ENCODE measurements around the gene STK39. TPM values are rescaled to one million over a fixed set of nuclear protein-coding genes. Genes with fewer than 3 reads are reported as not detected.
"Not testable (repeated sequence)": the region's sequence is repeated elsewhere in the genome, so short reads cannot be mapped to it uniquely, and the experiment has no call there.

The STK39 gene
- total RNA-seq, 1 donor from 2014 or later = 20.9 TPM

DNA sequence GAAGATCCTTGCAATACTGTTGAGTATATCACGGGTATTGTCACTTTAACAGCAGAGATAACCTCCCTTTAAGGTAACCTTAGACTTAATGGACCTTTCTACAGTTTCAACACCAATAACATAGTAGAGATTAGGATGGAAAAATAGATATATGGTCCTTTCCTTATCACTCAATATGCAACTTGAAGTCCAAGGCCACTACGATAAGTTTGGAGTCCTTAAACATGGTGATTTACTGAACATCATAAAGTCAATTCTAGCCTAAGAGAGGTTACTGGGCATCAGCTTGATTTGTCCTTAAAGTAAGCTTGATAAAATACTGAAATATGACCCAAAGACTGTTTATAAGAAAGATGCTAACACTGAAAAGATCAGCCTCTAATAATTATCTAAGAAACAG lies 203.2 kb downstream of the STK39 start:
- intact Hi-C loops (cut with micrococcal nuclease) = no loop called here
- no peak for ATAC-seq
- DNase-seq = no peak

DNA sequence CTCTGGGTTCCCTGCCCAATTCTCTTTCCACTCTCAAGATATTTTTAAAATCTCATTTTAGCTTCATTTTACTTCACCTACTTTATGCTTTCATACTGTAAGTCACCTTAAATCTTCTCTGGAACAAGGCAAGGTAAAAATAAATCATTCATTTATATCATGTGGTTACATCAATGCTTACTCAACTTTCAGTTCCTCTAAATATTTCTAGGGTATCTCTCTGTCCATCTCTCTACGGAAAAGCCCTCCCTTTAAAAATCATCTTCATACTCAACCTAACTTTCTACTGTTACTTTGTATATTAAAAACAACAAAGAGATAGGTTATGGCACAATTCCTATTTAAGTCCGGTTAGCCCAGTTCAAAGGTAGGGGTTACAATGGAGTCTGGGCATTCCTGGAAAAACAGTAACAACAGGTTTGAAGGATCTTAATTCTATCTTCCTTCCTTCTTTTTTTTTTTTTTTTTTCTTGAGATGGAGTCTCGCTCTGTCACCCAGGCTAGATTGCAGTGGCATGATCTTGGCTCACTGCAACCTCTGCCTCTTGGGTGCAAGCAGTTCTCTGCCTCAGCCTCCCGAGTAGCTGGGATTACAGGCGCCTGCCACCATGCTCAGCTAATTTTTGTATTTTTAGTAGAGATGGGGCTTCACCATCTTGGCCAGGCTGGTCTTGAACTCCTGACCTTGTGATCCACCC lies 205.1 kb downstream of the STK39 start:
- DNase-seq; ATAC-seq; intact Hi-C loops (cut with micrococcal nuclease): not testable (repeated sequence)

DNA sequence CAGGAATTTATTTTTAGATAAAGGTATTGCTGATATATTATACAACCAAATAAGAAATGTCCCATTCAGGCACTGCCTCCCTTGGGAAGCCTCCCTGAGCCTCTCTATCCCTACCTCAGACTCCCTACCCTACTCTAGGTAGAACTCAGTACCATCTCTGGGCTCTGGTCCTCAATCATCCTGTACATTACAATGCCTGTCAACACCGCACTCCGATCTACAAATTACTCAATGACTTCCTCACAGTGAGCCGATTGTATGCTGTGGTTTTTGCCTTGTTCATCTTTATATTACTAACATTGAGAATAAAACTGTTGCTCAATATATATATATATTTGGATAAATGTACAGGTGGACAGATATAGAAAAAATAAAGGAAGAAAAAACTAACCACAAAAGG lies 207.5 kb downstream of the STK39 start:
- intact Hi-C loops (cut with micrococcal nuclease) = no loop called here
- ATAC-seq (no peak), DNase-seq (no peak)

DNA sequence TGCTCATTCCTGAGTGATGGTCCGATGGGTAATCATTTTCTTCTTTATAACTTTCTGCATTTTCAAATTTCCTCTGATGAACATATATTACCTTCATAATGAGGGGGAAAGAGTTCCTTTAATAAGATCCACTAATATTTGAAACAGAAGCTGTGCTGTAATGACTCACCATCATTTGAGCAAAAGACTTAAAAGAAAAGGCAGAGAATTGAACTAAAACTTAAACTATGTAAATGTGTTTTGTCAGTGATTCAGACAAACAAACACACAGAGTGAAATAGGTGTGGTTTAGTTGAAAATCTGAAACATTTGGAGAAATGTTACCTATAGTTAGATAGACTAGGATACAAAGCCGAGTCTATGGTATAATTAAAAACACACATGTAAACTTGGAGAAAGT lies 209.6 kb downstream of the STK39 start:
- DNase-seq = no peak
- intact Hi-C loops (cut with micrococcal nuclease) = no loop called here

DNA sequence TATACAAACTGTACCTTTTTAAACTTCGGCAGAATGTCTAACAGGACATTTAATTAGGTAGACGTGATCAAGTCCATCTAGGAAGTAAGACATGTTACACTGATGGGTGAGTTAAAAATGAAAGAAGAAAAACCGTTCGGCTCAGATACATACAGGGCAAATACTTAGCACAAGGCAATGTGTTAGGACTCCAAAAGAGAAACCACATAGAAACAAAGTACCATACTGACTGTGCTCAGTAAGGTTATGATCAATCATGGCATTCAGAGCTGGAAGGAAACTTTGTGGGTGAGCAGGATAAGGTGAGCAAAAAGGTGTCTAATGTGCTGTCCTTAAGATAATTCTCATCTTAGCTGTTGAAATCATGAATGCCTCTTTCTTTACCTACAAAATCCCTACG lies 211.9 kb downstream of the STK39 start:
- ATAC-seq (no peak), DNase-seq (no peak)
- intact Hi-C loops (cut with micrococcal nuclease) = no loop called here

More for the DNA sequence above, 209.6 kb downstream of the STK39 start:
- no peak for ATAC-seq

DNA sequence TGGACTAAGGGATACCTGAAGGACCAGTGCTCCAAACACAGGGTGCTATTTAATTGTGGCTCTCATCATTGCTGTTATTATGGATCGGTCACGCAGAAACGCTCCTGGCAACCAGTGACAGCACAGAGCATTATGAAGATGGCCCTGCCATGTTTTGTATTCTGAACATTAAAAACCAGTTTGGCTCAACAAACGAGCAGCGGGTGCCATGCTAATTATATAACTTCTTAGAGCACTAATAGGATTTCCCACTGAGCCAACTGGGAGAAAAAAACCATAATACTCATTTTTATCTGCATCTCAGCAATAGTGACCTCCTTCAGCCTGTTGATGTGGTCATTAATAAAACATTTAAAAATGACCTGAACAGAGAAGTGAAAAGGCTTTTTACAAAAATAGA lies 212.8 kb downstream of the STK39 start:
- ATAC-seq = no peak
- intact Hi-C loops (cut with micrococcal nuclease) = no loop called here
- DNase-seq = no peak

DNA sequence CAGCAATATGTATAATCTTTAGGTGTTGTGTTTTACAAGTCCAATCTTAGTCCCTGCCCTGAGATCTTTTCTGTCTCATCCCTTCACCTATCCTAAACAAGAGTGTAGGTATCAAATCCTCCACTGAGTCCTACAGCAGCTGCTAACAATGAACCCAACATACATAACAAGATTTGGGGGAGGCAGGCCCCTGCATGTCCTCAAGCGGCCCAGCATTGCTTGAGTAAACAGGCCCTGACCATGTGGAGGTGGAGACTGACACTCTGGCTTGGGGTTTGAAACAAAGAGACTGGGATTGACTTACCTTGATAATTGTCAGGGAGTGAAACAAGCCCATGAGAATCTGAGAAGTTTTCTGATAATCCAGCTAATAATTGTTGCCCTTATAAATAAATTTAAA lies 213.4 kb downstream of the STK39 start:
- intact Hi-C loops (cut with micrococcal nuclease) = no loop called here
- DNase-seq (no peak), ATAC-seq (no peak)

DNA sequence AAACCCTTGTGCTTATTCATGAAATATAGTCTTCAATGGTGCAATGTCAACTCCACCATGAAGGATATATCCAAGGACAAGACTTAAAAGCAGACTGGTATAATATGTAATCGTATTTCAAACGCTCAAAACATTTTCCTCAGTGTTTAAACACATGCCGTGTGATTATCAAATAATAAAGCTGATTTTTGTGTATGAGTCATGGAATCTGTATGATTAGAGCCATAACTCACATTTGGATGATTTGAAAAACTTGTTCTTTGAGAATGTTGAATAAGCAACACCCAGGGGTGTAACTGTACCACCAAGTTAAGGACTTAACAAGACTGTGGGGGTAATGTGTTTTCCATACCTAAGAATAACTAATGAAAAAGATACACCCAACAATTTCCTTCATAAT lies 215.3 kb downstream of the STK39 start:
- DNase-seq (no peak), ATAC-seq (no peak)
- intact Hi-C loops (cut with micrococcal nuclease) = no loop called here

DNA sequence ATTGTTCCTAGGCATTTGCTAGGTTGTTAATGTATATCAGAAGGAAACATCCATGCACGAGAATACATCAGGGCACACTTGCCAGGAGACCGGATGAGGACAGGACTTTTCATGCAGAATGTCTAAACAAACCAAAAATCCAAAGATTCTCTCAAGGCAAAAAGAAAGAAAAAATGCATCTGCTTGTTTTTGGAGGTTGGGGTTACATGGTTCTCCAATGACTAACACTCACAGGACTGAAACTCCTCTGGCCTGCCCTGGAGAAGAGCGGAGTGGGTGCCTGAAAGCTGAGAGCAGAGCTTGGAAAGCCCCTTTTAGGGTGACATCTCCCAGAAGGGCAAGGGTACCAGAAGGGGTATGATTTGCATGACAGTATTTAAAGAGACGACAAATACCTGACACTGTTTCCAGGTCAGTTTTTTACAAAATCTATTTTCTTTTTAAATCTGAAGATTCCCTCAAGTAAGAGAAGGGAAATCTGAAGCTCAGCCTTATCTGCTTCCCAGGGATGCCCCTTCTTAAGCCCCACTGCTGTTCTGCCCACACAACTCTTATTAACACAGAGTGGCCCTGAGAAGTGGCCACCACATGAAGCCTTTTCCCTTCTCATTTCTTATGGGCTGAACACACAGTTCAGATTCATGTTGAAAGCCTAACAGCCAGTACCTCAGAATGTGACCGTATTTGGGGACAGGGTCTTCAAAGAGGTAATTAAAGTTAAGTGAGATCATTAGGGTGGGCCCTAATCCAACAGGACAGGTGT lies 216.4 kb downstream of the STK39 start:
- DNase-seq (no peak), ATAC-seq (no peak)
- intact Hi-C loops (cut with micrococcal nuclease) = no loop called here

DNA sequence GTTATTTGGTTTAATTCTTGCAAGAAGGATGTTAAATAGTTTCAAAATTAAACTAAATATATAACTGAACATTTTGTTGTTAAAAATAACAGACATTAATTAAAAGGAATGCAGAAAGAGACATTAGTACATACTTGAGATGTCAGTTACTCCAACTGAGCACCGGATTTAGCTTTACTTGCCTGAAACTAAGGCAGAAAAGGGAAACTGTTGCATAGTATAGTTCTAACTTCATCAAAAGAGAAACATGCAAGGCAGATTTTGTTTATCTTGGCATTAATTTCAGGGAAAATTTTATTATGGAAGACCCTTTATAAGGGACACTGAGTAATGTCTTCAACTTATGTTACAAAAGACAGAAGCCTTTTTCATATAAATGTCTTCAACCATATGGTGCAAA lies 218.3 kb downstream of the STK39 start:
- intact Hi-C loops (cut with micrococcal nuclease) = no loop called here
- DNase-seq (no peak), ATAC-seq (no peak)

DNA sequence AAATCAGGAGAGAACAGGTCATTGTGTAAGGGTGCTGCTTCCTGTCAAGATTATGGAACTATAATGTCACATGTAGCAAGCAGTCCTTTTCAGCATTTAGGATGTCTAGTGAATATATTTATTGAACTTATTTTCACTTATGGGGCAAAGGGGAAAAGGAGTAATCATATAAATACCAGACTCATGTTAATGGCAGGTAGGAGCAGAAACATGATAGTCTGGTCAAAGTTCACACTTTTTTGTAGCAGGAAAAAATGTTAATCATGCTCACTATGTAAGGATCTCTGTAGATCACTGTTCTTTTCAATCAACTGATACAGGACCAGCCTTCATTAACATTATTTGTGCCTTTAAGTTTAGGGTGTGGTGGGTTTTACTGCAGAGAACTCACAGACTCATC lies 219.0 kb downstream of the STK39 start:
- no peak for ATAC-seq
- DNase-seq = no peak
- intact Hi-C loops (cut with micrococcal nuclease) = no loop called here

DNA sequence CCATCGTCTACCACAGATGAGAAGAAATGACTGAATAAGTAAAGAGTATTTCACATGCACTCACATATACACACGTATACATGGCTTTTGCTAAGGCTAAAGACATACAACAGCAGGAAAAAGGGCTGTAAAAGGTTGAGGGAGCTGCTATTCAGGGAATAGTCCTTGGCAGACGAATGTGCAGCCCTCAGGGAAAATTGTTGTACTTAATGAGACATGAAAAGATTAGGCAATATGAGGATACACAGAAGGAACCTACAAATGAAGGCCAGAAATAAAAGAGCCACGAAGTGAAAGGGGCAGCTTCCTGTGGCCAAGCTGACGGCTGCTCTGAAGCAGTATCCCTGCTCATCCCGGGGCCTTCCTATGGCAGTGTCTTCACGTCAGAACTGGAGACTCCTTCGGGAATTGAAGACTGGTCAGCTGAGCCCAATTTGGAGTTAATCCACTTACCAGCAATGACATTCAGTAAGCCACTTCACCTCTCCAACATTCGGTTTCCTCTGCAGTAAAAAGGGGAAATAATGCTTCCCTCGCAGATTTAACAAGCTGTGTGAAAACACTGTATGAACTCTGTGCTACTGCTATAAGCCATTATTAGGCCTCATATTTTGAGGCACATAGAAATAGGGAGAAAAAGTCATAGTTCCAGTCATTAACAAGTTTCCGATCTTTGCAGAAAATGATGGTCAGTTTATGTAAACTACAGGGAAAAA lies 221.8 kb downstream of the STK39 start:
- ATAC-seq (peak; percentile 27), DNase-seq (no peak)
- intact Hi-C loops (cut with micrococcal nuclease) = no loop called here

DNA sequence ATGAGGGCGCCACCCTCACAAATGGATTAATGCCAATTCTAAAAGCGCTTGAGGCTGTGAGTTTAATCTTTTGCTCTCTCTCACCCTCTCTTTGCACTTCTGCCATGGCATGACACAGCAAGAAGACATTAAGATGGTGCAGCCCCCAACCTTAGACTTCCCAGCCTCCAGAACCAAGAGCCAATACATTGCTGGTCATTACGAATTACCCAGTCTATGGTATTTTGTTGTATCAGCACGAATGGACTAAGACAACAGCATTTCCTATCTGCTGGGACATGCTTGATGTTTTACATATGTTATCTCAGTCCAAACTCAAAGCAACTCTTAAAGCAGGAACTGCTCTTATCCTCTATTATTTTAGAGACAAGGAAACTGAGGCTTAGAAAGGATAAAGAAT lies 222.9 kb downstream of the STK39 start:
- DNase-seq (no peak), ATAC-seq (no peak)
- intact Hi-C loops (cut with micrococcal nuclease) = no loop called here

DNA sequence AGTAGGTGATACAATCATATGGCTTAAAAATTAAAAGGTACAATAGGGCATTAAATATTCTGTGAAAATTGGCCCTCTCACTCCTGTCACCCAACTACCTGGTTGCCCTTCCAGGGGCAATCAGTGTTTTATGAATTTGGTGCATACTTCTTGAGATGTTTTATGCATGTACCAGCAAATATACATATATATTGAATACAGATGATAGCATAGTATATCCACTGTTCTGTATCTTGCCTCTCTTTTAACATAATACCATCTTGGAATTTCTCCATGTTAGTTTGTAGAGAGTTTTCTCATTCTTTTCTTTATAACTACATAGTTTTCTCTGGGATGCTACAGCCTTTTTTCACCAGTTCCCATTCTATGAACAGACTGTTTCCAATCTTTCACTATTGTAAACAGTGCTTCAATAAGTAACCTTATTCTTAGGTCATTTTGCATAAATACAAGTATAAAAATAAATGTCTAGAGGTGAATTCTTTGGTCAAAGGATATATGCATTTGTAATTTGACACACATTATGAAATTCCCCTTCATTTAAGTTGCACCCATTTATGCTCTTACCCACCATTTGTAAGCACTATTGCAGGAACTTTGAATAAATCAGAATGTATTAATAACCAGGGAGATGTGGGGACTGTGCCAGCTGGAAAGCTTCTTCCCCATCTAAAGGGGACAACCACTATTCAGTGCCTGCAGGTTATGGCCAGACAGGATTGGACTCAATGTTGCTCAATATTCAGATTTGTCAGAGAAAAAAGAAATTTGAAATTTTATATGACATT lies 225.4 kb downstream of the STK39 start:
- intact Hi-C loops (cut with micrococcal nuclease) = no loop called here
- DNase-seq (no peak), ATAC-seq (no peak)

DNA sequence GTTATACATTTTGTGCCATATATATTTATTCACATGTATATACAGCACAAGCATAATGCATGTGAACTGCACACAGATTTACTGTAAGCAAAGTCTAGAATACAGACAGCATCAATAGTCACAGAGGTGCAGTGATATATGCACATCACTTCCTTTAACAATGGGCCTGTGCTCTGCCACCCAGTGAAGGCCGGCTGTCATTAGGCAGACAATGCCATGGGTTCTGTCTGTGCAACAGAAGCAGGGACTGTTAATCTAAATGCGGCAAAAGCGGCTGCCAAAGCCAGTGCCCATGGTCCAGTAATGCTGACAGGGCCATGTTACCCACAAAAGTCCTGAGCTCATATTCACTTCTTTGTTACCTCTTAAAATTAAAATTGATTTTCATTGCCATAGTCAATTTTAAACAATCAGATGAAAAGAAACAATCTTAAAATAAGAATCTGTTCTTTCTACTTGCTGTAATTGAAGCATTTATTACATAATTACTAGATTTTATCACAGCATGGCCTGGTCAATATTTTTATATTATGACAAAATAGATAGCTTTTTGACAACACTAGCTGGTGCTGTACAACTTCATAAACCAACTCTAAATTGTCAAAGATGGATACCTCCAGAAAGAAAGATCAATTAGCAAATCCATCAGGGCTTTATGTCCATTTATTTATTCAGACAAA lies 232.0 kb downstream of the STK39 start:
- no peak for DNase-seq
- intact Hi-C loops (cut with micrococcal nuclease) = no loop called here
- no peak for ATAC-seq

DNA sequence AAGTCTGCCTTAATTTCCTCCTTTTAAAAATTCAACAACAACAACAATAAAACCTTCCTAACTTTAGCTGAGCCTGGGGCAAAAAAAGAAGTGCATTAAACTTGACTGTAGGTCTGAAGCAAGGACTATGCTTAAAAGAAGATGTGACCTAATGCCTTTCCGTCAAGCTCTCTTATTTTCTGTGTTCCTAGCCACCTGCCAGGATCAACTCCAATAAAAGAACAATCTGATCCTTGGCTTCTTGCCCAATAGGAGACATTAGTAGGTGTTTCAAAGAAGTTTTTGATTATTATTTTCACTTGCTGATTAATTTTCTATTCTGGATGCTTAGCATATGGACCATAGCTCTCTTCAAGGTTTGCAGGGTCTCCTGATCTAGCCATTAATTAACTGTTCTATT lies 237.5 kb downstream of the STK39 start:
- DNase-seq = no peak
- intact Hi-C loops (cut with micrococcal nuclease) = no loop called here
- no peak for ATAC-seq

DNA sequence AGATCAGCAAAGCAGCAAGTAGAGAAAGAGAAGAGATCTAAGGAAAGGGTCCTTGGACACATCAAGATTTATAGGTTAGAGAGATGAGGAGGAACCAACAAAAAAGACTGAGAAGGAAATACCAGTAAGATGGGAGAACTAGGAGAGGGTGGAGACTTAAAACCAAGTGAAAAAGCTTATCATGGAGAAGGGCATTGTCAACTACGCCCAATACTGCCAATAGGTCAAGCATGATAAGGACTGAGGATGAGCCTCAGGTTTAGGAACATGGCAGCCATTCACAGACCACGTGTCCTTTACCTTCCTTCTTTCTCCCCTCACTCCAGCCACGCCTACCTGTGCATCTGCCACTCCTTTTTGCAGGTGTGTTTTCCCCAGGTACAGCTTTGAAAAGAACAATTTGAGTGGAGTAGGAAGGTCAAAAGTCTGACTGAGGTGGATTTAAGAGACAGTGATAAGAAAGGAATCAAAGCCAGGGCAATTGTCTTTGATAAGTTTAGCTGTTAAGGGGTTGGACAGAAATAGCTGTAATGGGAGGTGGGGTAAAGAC lies 238.7 kb downstream of the STK39 start:
- intact Hi-C loops (cut with micrococcal nuclease) = no loop called here
- DNase-seq (no peak), ATAC-seq (no peak)

DNA sequence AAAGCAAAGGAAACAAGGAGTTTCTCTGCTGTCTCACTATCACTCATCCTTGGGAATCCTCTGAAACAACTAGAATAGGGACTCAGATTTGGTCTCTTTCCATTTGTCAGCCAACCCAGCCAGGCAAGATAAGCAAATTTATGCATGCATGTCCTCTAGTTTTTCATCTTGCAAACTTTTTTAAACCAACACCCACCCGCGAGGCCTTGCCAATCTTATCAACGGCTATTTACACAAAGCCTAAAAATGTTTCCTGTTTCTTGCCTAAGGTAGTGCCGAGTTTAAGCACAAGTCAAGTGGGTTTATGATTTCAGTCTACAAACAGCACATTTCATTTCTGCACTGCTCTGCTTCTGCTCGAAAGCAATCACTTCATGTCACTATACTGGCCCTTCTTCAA lies 240.9 kb downstream of the STK39 start:
- DNase-seq = no peak

DNA sequence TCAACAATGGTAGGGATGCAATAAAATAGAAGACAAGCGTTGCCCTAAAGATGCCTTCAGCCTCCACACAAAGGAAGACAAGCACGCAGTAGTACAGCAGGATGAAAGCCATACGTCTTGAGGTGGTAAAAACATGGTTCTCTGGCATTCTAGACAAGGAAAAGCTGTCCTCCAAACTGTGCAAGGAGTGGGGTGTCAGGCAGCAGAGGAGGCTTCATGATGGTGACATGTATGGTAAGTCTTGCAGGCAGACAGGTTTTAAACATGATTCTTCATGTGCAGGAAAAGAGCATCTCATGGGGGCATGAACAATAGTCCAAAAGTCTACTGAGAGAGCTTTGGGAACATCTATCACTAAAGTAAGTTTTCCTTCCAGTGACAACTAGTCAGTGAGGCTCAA lies 241.8 kb downstream of the STK39 start:
- DNase-seq = no peak
- no peak for ATAC-seq
- intact Hi-C loops (cut with micrococcal nuclease) = no loop called here

More for the DNA sequence above, 240.9 kb downstream of the STK39 start:
- intact Hi-C loops (cut with micrococcal nuclease) = no loop called here
- ATAC-seq = no peak
